ENCODE measurements around the gene MOGAT3. TPM values are rescaled to one million over a fixed set of nuclear protein-coding genes. Genes with fewer than 3 reads are reported as not detected.

Gene MOGAT3
- total RNA-seq, 1 experiment from 2014 or later = 0.15 TPM

- H2AFZ ChIP-seq (ENCODE audit: low read length) = no peak overlapping the region
- no peaks in the 10 kb centered on the region for H3K9me3 ChIP-seq (ENCODE audit: control insufficient read depth, low read depth, low read length)
- TF ChIP-seq, protein P1, sequence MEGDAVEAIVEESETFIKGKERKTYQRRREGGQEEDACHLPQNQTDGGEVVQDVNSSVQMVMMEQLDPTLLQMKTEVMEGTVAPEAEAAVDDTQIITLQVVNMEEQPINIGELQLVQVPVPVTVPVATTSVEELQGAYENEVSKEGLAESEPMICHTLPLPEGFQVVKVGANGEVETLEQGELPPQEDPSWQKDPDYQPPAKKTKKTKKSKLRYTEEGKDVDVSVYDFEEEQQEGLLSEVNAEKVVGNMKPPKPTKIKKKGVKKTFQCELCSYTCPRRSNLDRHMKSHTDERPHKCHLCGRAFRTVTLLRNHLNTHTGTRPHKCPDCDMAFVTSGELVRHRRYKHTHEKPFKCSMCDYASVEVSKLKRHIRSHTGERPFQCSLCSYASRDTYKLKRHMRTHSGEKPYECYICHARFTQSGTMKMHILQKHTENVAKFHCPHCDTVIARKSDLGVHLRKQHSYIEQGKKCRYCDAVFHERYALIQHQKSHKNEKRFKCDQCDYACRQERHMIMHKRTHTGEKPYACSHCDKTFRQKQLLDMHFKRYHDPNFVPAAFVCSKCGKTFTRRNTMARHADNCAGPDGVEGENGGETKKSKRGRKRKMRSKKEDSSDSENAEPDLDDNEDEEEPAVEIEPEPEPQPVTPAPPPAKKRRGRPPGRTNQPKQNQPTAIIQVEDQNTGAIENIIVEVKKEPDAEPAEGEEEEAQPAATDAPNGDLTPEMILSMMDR (conservative IDR thresholded peaks at IDR 0.05) = no peak
- peak overlapping the region; percentile 68 for H3K4me2 ChIP-seq (ENCODE audit: insufficient read depth, insufficient read length, low read length)
- no peak overlapping the region for H2BK5ac ChIP-seq (ENCODE audit: insufficient read length, low read length)
- H4K8ac ChIP-seq (replicated peaks; ENCODE audit: insufficient read length, low read depth, low read length) = no peak overlapping the region
- H3K18ac ChIP-seq (ENCODE audit: insufficient read length, low read depth, low read length) = no peak overlapping the region
- H2AK5ac ChIP-seq (ENCODE audit: insufficient read length, low read length) = no peak overlapping the region
- no peaks in the 10 kb centered on the region for H4K20me1 ChIP-seq (ENCODE audit: control insufficient read depth, insufficient read depth, insufficient read length)
- H3K56ac ChIP-seq (ENCODE audit: insufficient read length, low read depth, low read length) = no peak overlapping the region
- no peak overlapping the region for H3K14ac ChIP-seq (ENCODE audit: insufficient read depth, low read length)
- H3K27ac Mint-ChIP-seq = no peak overlapping the region
- no peak overlapping the region for H3K4ac ChIP-seq (ENCODE audit: low read depth, low read length)
- peaks cover 46% of the 10 kb centered on the region for H3K23me2 ChIP-seq (ENCODE audit: insufficient read length, low read depth, low read length, poor library complexity, severe bottlenecking)
- no peak overlapping the region for H4K91ac ChIP-seq (ENCODE audit: insufficient read length, low read depth, low read length)
- no peaks in the 10 kb centered on the region for H3K79me1 ChIP-seq (ENCODE audit: insufficient read depth, low read depth, low read length, poor library complexity, severe bottlenecking)
- no peak overlapping the region for H3T11ph ChIP-seq (ENCODE audit: low read length)
- no peak overlapping the region for H3K27ac ChIP-seq (ENCODE audit: insufficient read length, low read depth, low read length)
- peaks cover 56 to 64% of the 10 kb centered on the region in 2 experiments for H3K4me1 Mint-ChIP-seq
- no CpG with 5 or more reads among the region's 13 CpGs for WGBS (ENCODE audit: extremely low coverage, insufficient read length, low lambda C conversion rate)
- H2BK15ac ChIP-seq (ENCODE audit: low read depth, low read length) = no peak overlapping the region
- H2BK120ac ChIP-seq (ENCODE audit: low read depth, low read length, poor library complexity, severe bottlenecking) = no peak overlapping the region
- H3K9ac ChIP-seq (ENCODE audit: extremely low read depth, insufficient read length, low read length) = no peak overlapping the region
- H4K5ac ChIP-seq (ENCODE audit: insufficient read length, low read depth, low read length) = no peak overlapping the region
- peaks cover 13% of the 10 kb centered on the region; the same call in 1 of the 2 replicates for H3K4me1 ChIP-seq (ENCODE audit: insufficient read depth, low read length)
- H2BK12ac ChIP-seq (ENCODE audit: insufficient read length, low read depth, low read length) = no peak overlapping the region
- H3K27me3 ChIP-seq (ENCODE audit: insufficient read depth, low read length) = peaks cover 63% of the 10 kb centered on the region
- H3K23ac ChIP-seq (ENCODE audit: insufficient read length, low read depth, low read length) = no peak overlapping the region
- H3K4me3 Mint-ChIP-seq = peak overlapping the region; percentile 55 to 79
- H2BK20ac ChIP-seq (ENCODE audit: low read depth, low read length, poor library complexity, severe bottlenecking) = no peak overlapping the region
- no peak for DNase-seq
- peaks cover 0 to 2% of the 10 kb centered on the region in 2 experiments; a peak in 2 of 5 replicates for H3K9me3 Mint-ChIP-seq
- H3K36me3 Mint-ChIP-seq (ENCODE audit: insufficient read depth in 1 of 3, low read depth in 3 of 3) = no peaks in the 10 kb centered on the region
- no peaks in the 10 kb centered on the region for H3K79me2 ChIP-seq (ENCODE audit: insufficient read depth, low read length)
- H3K27me3 Mint-ChIP-seq (ENCODE audit: low read depth) = peaks cover 98% of the 10 kb centered on the region
Observed at GRCh38 chr7:101171442-101171837, 29.4 kb downstream of the MOGAT3 start.
